Mononuclear cell (primary cell): ENCODE data around the gene LSM4. TPM values are rescaled to one million over a fixed set of nuclear protein-coding genes. Genes with fewer than 3 reads are reported as not detected.

Source experiments
- total RNA-seq: library from RNA; depleted of rRNA; stranded (reverse); fragments of >200 nt; gene quantifications from one replicate; pipeline ENCODE4 v1.2.3, GENCODE V29; 2012

Gene LSM4
- total RNA-seq, 1 donor = 62.4 TPM

Other genes with a start within 250 kb of the LSM4 start
- 26.9 TPM for gene IL12RB1, start 236.1 kb downstream of the LSM4 start, total RNA-seq
- 6.7 TPM for gene MAST3, start 225.3 kb downstream of the LSM4 start, total RNA-seq
- gene PIK3R2, start 169.9 kb downstream of the LSM4 start, total RNA-seq = 3.7 TPM
- 769 TPM for gene IFI30, start 149.3 kb downstream of the LSM4 start, total RNA-seq
- gene MPV17L2, start 129.9 kb downstream of the LSM4 start, total RNA-seq = 4.3 TPM
- 3.8 TPM for gene RAB3A, start 119.0 kb downstream of the LSM4 start, total RNA-seq
- not detected for gene PDE4C, start 96.6 kb downstream of the LSM4 start, total RNA-seq
- gene IQCN, start 48.6 kb downstream of the LSM4 start, total RNA-seq = 7.7 TPM
- 1,318 TPM for gene JUND, start 41.5 kb downstream of the LSM4 start, total RNA-seq
- 21.4 TPM for gene PGPEP1, start 17.5 kb upstream of the LSM4 start, total RNA-seq
- gene GDF15, start 63.1 kb upstream of the LSM4 start, total RNA-seq = not detected
- 32.7 TPM for gene LRRC25, start 74.5 kb upstream of the LSM4 start, total RNA-seq
- gene SSBP4, start 96.3 kb upstream of the LSM4 start, total RNA-seq = 46.2 TPM
- gene ISYNA1, start 115.1 kb upstream of the LSM4 start, total RNA-seq = 7.8 TPM
- gene ELL, start 199.0 kb upstream of the LSM4 start, total RNA-seq = 40.4 TPM
- 169 TPM for gene FKBP8, start 220.5 kb upstream of the LSM4 start, total RNA-seq
- gene KXD1, start 234.8 kb upstream of the LSM4 start, total RNA-seq = 70.5 TPM
- gene UBA52, start 248.8 kb upstream of the LSM4 start, total RNA-seq = 1,795 TPM